ENCODE data around the gene UBAP2.

Gene UBAP2

DNA sequence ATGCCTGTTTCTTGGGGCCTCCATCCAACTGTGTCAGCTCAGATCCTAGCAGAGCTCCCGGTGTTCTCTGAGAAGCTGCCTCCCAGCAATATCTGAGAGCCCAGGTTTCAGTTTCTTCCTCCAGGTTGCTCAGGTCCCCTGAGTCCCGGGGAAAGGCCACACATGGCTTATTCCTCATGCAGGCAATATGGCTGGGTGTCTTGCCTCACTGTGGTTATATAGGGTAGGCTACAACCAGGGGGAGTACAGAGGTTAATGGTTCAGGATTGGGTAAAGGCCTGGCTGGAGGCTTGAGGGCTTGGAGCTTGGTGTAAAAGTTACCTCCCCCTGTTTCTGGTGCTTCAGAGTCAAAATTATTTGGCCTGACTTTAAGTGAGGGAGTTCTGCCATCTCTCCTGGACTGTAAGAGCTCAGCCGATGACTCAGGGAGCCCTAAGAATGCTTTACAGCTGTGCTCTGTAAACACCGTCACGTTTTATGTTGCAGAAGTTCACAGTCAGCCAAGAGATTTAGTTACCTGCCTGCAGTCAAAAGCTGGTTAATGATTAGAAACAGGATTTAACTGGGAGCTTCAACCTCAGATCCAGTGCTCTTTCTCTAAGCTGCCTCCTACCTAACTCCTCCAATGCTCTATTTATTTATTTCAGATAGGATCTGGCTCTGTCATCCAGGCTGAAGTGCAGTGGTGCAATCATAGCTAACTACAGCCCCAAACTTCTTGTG, 24.3 kb upstream of the UBAP2 start:
- no peaks in the 10 kb centered on the region for H3K36me3 ChIP-seq (ENCODE audit: insufficient read depth, low read length)
- H3K9me3 ChIP-seq (ENCODE audit: insufficient read depth, low read depth, low read length), result no peaks in the 10 kb centered on the region
- H3K27me3 ChIP-seq (ENCODE audit: insufficient read depth, low read length), result no peaks in the 10 kb centered on the region
- H3K4me1 ChIP-seq (ENCODE audit: insufficient read depth, low read length), result peaks cover 10% of the 10 kb centered on the region; the same call in 1 of the 2 replicates
- H3K9ac ChIP-seq (ENCODE audit: low read depth, low read length), result peak overlapping the region; percentile 25; the same call in 1 of the 2 replicates
- peak overlapping the region; percentile 73 for H3K27ac ChIP-seq (ENCODE audit: low read depth, low read length)
- H3K4me3 ChIP-seq (ENCODE audit: low read length), result no peak overlapping the region
- 74% methylated on average over 5 of the region's 5 CpGs for WGBS

DNA sequence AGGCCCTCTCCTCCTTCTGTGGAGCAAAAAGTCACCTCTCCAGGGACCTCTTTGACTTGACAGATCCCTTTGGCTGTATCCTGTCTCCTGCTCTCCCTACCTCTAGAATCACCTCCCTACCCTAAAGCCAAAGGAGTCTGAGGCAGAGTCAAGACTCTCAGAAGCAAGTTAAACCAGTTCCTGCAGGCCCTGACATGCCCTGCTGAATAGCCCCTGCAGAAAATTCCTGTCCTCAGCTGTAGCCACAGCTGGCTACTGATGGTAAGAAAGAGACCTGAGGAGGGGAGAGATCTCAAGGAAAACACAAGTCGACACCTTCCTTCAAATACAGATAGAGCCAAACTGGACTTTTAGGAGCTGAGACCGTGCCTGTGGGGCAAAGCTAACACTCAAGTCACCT, 23.7 kb upstream of the UBAP2 start:
- Histone ChIP-seq H3K27ac (ENCODE audit: low read depth, low read length) (peak overlapping the region; percentile 73), H3K27me3 (ENCODE audit: insufficient read depth, low read length) (no peaks in the 10 kb centered on the region), H3K9me3 (ENCODE audit: insufficient read depth, low read depth, low read length) (no peaks in the 10 kb centered on the region), H3K36me3 (ENCODE audit: insufficient read depth, low read length) (no peaks in the 10 kb centered on the region), H3K4me1 (ENCODE audit: insufficient read depth, low read length) (peaks cover 10% of the 10 kb centered on the region; the same call in 1 of the 2 replicates), H3K4me3 (ENCODE audit: low read length) (no peak overlapping the region), H3K9ac (ENCODE audit: low read depth, low read length) (peak overlapping the region; percentile 25; the same call in 1 of the 2 replicates)
- WGBS, result 95% methylated on average over 2 of the region's 2 CpGs

DNA sequence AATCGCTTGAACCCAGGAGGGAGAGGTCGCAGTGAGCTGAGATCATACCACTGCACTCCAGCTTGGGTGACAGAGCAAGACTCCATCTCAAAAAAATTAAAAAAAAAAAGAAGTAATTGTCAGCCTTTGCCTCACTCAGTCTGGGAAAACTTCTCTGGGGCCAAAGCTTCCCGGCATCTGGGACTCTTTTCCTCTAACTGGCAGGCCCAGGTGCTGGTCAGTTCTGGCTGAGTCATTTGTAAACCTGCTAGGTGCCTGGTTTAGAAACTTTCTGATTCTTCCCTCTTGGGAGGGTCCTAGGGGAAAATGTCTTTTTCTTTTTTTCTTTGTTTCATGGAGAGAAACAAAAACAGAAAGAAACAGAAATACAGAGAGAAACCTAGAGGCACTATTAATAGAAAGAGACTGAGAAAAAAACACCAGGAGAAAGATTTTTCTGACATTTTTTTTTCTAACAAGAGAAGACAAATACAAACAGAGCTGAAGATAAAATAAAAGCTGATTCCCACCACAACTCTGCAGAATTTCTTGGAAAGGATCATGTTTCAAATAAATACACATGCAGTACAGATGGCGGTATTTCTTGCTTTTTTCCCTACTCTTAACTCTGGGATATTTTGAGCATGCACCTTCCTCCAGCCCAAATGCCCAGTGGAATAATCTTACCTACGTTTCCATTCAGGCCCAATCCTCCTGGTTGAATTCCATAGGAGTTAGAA, 22.1 kb upstream of the UBAP2 start:
- H3K36me3 ChIP-seq (ENCODE audit: insufficient read depth, low read length), result no peaks in the 10 kb centered on the region
- H3K4me1 ChIP-seq (ENCODE audit: insufficient read depth, low read length), result peaks cover 10% of the 10 kb centered on the region; the same call in 1 of the 2 replicates
- no peak overlapping the region for H3K4me3 ChIP-seq (ENCODE audit: low read length)
- H3K9me3 ChIP-seq (ENCODE audit: insufficient read depth, low read depth, low read length), result no peaks in the 10 kb centered on the region
- no peak overlapping the region for H3K27ac ChIP-seq (ENCODE audit: low read depth, low read length)
- H3K9ac ChIP-seq (ENCODE audit: low read depth, low read length), result no peak overlapping the region
- 92% methylated on average over 5 of the region's 5 CpGs for whole genome bisulfite sequencing
- no peaks in the 10 kb centered on the region for H3K27me3 ChIP-seq (ENCODE audit: insufficient read depth, low read length)

DNA sequence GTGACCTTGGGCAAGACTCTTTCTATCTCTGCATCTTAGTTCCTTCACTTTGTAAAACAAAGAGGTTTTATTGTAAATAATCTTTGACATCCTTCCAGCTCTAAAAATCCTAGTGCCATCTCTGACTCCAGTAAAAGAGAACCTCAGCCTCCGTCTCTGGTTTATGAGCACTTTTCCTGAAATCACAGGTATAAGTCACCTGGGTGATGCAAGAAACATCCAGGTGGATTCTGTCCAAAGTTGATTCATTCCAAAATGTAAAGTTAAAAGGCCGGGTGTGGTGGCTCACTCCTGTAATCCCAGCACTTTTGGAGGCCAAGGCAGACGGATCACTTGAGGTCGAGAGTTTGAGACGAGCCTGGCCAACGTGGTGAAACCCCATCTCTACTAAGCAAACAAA, 21.1 kb upstream of the UBAP2 start:
- no peak overlapping the region for H3K4me3 ChIP-seq (ENCODE audit: low read length)
- H3K9me3 ChIP-seq (ENCODE audit: insufficient read depth, low read depth, low read length), result no peaks in the 10 kb centered on the region
- H3K27ac ChIP-seq (ENCODE audit: low read depth, low read length), result no peak overlapping the region
- no peaks in the 10 kb centered on the region for H3K36me3 ChIP-seq (ENCODE audit: insufficient read depth, low read length)
- H3K9ac ChIP-seq (ENCODE audit: low read depth, low read length), result no peak overlapping the region
- no peaks in the 10 kb centered on the region for H3K27me3 ChIP-seq (ENCODE audit: insufficient read depth, low read length)
- WGBS, result 97% methylated on average over 6 of the region's 6 CpGs
- peaks cover 10% of the 10 kb centered on the region; the same call in 1 of the 2 replicates for H3K4me1 ChIP-seq (ENCODE audit: insufficient read depth, low read length)

DNA sequence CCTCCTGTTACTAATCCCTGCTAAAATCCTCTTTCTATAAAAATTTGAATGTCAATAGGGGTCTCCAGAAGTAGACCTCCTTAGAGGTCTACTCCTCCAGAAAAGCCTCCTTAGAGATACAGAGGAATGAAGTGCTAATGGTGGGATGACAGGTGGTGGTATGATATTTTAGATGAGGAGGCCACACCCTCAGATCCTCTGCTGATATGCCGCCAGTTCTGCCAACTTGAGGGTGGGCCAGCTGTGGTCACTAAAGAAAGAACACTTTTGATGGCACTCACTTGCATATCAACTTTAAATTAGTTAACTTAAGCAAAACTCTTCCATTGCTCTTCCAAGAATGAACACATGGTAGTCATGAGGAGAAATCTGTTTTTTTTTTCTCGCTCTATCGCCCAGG, 16.9 kb upstream of the UBAP2 start:
- 96% methylated on average over 3 of the region's 3 CpGs for WGBS

DNA sequence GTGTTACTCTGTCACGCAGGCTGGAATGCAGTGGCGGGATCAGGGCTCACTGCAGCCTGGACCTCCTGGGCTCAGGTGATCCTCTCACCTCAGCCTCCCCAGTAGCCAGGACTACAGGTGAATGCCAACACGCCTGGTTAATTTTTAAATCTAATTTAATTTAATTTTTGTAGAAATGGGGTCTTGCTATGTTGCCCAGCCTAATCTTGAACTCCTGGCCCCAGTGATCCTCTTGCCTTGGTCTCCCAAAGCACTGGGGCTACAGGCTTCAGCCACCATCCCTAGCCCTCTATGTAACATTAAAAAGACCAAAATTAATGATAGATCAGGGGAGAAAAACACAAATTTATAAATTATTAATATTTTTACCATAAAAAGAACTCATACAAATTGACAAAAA, 11.3 kb upstream of the UBAP2 start:
- Histone ChIP-seq H3K4me1 (ENCODE audit: insufficient read depth, low read length) (no peaks in the 10 kb centered on the region), H3K36me3 (ENCODE audit: insufficient read depth, low read length) (no peaks in the 10 kb centered on the region), H3K27ac (ENCODE audit: low read depth, low read length) (no peak overlapping the region), H3K9me3 (ENCODE audit: insufficient read depth, low read depth, low read length) (no peaks in the 10 kb centered on the region), H3K4me3 (ENCODE audit: low read length) (no peak overlapping the region), H3K9ac (ENCODE audit: low read depth, low read length) (no peak overlapping the region), H3K27me3 (ENCODE audit: insufficient read depth, low read length) (no peaks in the 10 kb centered on the region)
- WGBS, result 89% methylated on average over 2 of the region's 3 CpGs

More for the DNA sequence above, 16.9 kb upstream of the UBAP2 start:
- Histone ChIP-seq H3K4me3 (ENCODE audit: low read length) (no peak overlapping the region), H3K36me3 (ENCODE audit: insufficient read depth, low read length) (no peaks in the 10 kb centered on the region), H3K9ac (ENCODE audit: low read depth, low read length) (no peak overlapping the region), H3K9me3 (ENCODE audit: insufficient read depth, low read depth, low read length) (no peaks in the 10 kb centered on the region), H3K27ac (ENCODE audit: low read depth, low read length) (no peak overlapping the region), H3K4me1 (ENCODE audit: insufficient read depth, low read length) (no peaks in the 10 kb centered on the region), H3K27me3 (ENCODE audit: insufficient read depth, low read length) (no peaks in the 10 kb centered on the region)

DNA sequence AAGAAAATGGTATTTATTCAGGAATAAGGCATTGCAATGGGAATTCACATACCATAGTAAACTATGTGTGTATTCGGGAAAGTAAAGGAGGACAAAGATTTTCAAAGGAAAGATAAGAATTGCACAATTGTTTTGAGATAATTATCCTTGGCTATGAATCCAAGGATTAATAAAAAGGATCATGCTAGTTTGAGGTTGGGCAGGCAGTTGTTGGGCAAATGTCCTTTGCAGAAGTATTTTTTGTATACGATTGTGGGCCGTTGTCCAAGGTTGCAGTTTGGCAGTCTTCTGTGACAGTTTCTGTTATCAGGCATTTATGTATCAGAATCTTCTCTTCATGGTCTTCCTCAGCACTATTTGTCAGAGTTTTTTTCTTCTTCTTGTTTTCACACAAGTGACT, 10.6 kb upstream of the UBAP2 start:
- Histone ChIP-seq H3K4me3 (ENCODE audit: low read length) (no peak overlapping the region), H3K27ac (ENCODE audit: low read depth, low read length) (no peak overlapping the region), H3K4me1 (ENCODE audit: insufficient read depth, low read length) (no peaks in the 10 kb centered on the region), H3K9me3 (ENCODE audit: insufficient read depth, low read depth, low read length) (no peaks in the 10 kb centered on the region), H3K27me3 (ENCODE audit: insufficient read depth, low read length) (no peaks in the 10 kb centered on the region), H3K36me3 (ENCODE audit: insufficient read depth, low read length) (no peaks in the 10 kb centered on the region), H3K9ac (ENCODE audit: low read depth, low read length) (no peak overlapping the region)
- WGBS, result 88% methylated on average over 3 of the region's 3 CpGs

DNA sequence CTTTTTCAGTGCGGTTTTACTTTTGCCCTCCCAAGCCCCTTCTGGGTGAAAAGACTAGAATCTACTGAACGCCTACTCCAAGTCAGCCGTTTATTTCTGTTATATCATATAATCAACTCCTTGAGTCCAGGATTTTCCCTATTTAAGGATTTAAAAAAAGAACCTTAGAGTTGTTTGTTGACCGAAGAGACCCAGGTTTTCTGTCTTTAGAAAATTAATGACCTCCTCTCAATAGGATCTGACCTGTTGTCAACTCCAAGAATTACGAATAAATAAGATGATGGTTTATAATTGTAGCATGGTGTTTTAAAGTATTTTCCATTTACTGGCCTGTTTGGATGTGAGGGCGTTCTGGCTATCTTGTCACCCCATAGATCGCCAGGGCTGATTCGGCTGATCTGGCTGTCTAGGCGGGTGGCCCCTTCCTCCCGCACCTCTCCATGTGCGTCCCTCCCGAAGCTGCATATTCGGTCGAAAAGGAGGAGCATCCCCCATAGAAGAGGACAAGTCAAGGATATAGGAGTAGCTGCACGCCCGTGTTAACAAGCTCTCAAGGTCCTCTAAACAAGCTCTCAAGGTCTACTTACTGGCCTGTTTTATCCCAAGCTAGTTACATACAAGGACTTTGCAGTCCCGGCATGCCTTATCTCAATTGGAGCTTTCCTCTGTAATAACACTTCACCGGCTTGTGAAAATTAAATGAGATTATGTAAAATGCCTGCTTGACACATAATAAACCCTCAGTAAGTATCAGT, 1.1 kb upstream of the UBAP2 start:
- H3K36me3 ChIP-seq (ENCODE audit: insufficient read depth, low read length), result no peaks in the 10 kb centered on the region
- peak overlapping the region; percentile 92 for H3K4me3 ChIP-seq (ENCODE audit: low read length)
- H3K27me3 ChIP-seq (ENCODE audit: insufficient read depth, low read length), result no peaks in the 10 kb centered on the region
- H3K4me1 ChIP-seq (ENCODE audit: insufficient read depth, low read length), result peaks cover 23% of the 10 kb centered on the region
- H3K9me3 ChIP-seq (ENCODE audit: insufficient read depth, low read depth, low read length), result no peaks in the 10 kb centered on the region
- 56% methylated on average over 16 of the region's 18 CpGs for WGBS
- peak overlapping the region; percentile 99 for H3K9ac ChIP-seq (ENCODE audit: low read depth, low read length)
- H3K27ac ChIP-seq (ENCODE audit: low read depth, low read length), result peak overlapping the region; percentile 99

DNA sequence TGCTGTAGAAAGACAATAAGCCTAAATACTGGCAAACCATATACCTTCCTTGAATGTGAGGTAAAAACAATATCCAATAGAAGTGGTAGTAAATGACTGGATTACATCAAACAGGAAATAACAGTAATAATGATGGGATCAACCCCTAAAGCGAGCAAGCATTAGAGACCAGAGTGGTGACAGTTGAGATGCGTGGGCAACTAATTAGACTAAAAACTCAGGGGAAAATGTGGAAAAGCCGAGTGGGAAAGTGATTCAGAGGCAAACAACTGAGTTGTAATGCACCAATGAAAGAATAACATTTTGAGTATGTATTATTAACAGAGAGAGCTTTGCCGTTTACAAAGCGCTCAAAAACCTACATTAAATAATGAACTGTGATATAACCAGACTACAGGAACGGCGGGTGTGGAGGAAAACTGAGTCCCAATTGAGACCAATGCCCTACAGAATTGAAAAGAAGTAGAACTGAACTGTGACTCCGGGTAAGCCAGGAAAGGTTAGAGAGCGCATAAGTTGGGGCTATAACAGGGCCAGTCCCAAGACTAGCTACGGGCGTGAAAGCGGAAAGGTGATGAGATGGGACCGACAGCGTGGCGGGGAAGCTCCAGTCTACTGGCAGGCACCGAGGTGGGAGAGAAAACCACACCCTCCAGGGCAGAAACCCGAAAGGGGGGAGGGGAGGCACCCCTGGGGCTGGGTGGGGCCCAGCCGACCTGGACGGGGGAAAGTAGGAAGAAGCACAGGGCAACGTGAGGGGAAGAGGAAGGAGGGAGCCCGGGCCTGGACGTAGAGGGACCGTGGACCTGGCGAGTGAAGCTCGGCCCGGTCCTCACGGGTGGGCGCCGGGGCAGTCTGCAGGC, 592 bp downstream of the UBAP2 start:
- H3K4me3 ChIP-seq (ENCODE audit: low read length), result peak overlapping the region; percentile 92

DNA sequence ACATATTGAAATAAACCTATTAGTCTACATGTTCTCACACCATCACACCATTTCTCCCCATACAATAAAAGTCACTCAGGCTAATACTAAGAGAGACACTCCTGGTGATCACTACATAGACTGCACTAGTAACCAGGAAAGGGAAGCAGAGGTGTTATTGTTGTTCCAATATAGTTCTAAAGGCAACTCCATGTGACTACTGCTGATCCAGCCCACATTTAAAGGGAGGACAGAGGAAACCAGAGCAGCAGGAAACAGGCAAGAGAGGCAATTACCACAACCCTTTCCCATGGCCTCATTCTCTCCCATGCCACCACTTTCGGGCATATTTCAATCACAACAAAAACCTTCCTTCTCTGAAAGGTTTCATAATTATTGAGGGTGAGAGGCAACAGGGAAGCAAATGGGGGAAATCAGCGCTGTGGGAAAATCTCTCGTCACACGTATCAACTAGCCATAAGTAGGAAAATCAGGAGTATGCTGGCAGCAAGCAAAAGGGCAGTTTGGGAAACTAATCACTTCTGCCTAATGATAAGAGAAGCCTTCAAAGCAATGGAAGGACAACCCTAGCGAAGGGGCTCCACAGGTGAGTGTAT, 1.8 kb downstream of the UBAP2 start:
- Histone ChIP-seq H3K4me1 (ENCODE audit: insufficient read depth, low read length) (peaks cover 23% of the 10 kb centered on the region), H3K27me3 (ENCODE audit: insufficient read depth, low read length) (no peaks in the 10 kb centered on the region), H3K4me3 (ENCODE audit: low read length) (peak overlapping the region; percentile 92), H3K9ac (ENCODE audit: low read depth, low read length) (peak overlapping the region; percentile 0; the same call in 1 of the 2 replicates), H3K9me3 (ENCODE audit: insufficient read depth, low read depth, low read length) (no peaks in the 10 kb centered on the region), H3K36me3 (ENCODE audit: insufficient read depth, low read length) (peaks cover 13% of the 10 kb centered on the region), H3K27ac (ENCODE audit: low read depth, low read length) (no peak overlapping the region)
- 82% methylated on average over 5 of the region's 5 CpGs for WGBS

More for the DNA sequence above, 592 bp downstream of the UBAP2 start:
- Histone ChIP-seq H3K4me1 (ENCODE audit: insufficient read depth, low read length) (peaks cover 23% of the 10 kb centered on the region), H3K27me3 (ENCODE audit: insufficient read depth, low read length) (no peaks in the 10 kb centered on the region), H3K36me3 (ENCODE audit: insufficient read depth, low read length) (0 out of 2 replicates have a peak, but pooled peaks cover 6% of the 10 kb centered on the region), H3K9ac (ENCODE audit: low read depth, low read length) (peak overlapping the region; percentile 99), H3K9me3 (ENCODE audit: insufficient read depth, low read depth, low read length) (no peaks in the 10 kb centered on the region), H3K27ac (ENCODE audit: low read depth, low read length) (peak overlapping the region; percentile 99)
- whole genome bisulfite sequencing, result 2% methylated on average over 29 of the region's 29 CpGs

Data from HUES64 (cell line).